ENCODE measurements around the gene HDAC9.

HDAC9 gene

GRCh38 chr7:18689551-18689950 lies 194.0 kb downstream of the HDAC9 start:
- Mint-ChIP-seq H3K36me3 (ENCODE audit: low read depth) (no peaks in the 10 kb centered on the region), H3K27ac (no peak overlapping the region), H3K9me3 (no peaks in the 10 kb centered on the region), H3K4me3 (no peak overlapping the region), H3K4me1 (peaks cover 2% of the 10 kb centered on the region), H3K27me3 (no peaks in the 10 kb centered on the region)
- DNase-seq: no peak
- ATAC-seq: no peak

- no peak overlapping the region for H3K27ac Mint-ChIP-seq
- H3K27me3 Mint-ChIP-seq: no peaks in the 10 kb centered on the region
- no peak for DNase-seq
- H3K36me3 Mint-ChIP-seq (ENCODE audit: low read depth): no peaks in the 10 kb centered on the region
- H3K9me3 Mint-ChIP-seq: no peaks in the 10 kb centered on the region
- no peak for ATAC-seq
- no peak overlapping the region for H3K4me3 Mint-ChIP-seq
- H3K4me1 Mint-ChIP-seq: no peaks in the 10 kb centered on the region
These were observed 197.9 kb downstream of the HDAC9 start for GRCh38 chr7:18693406-18693805.

DNA sequence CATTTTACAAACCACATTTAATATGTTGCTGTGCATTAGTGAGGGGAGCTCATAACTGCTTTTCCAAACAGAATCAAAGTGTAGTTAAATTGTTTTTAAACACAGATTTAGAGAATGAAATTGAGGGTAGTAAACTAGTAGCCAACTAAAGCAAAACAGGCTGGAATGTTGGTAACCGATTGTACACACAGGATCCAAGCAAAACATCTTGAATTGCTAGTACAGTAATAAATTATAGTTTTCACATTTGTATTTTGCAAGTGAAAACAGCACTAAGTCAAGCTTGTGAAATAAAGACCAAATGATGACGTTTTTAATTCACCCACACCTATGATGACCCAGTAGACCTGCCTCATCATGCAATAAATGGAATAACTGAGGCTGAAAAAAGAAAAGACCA lies 198.3 kb downstream of the HDAC9 start:
- Mint-ChIP-seq H3K27me3 (no peaks in the 10 kb centered on the region), H3K4me3 (no peak overlapping the region), H3K9me3 (no peaks in the 10 kb centered on the region), H3K4me1 (no peaks in the 10 kb centered on the region), H3K36me3 (ENCODE audit: low read depth) (no peaks in the 10 kb centered on the region), H3K27ac (no peak overlapping the region)
- DNase-seq: no peak
- no peak for ATAC-seq

DNA sequence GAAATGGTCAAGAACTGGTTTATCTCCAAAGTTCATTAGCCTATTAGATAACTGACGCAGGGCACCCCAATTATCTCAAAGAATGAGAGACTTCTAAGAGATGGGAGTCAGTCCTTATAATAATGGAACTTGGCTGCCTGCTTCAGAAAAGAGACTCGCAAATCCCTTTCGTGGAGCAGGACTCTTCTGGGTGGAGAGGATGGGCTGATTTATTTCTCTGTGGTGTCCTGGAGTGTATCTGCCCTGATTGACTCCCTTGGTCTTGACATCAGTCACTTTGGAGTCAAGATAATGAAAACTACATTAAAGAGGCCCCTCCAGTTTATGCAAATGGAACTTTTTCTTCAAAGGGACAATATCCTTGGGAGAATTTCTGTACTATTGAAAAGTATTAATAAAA lies 198.9 kb downstream of the HDAC9 start:
- no peaks in the 10 kb centered on the region for H3K9me3 Mint-ChIP-seq
- DNase-seq (no peak), ATAC-seq (no peak)
- no peak overlapping the region for H3K4me3 Mint-ChIP-seq
- H3K36me3 Mint-ChIP-seq (ENCODE audit: low read depth): no peaks in the 10 kb centered on the region
- no peak overlapping the region for H3K27ac Mint-ChIP-seq
- H3K4me1 Mint-ChIP-seq: no peaks in the 10 kb centered on the region
- no peaks in the 10 kb centered on the region for H3K27me3 Mint-ChIP-seq

DNA sequence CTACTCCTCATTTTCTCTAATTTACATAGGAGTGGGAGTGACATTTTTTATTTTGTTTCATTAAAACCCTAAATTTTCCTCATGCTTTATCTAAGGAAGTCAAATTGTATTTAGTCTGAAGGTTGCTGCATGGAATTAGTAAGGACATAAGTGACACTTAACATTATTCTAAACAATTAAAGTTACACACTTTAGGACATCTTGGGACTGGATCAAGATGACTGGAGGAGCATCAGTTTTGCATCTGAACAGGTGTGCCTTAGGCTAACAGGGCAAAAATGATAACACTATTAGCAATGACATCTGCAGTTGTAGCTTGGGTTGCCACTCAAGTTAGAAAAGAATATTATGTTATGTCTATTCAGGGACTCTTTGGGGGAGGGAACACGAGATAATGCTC lies 199.4 kb downstream of the HDAC9 start:
- no peaks in the 10 kb centered on the region for H3K36me3 Mint-ChIP-seq (ENCODE audit: low read depth)
- no peak for ATAC-seq
- no peak overlapping the region for H3K27ac Mint-ChIP-seq
- DNase-seq: no peak
- H3K4me3 Mint-ChIP-seq: no peak overlapping the region
- no peaks in the 10 kb centered on the region for H3K27me3 Mint-ChIP-seq
- H3K9me3 Mint-ChIP-seq: no peaks in the 10 kb centered on the region
- H3K4me1 Mint-ChIP-seq: no peaks in the 10 kb centered on the region

- ATAC-seq: no peak
- Mint-ChIP-seq H3K4me3 (no peak overlapping the region), H3K36me3 (ENCODE audit: low read depth) (no peaks in the 10 kb centered on the region), H3K27me3 (no peaks in the 10 kb centered on the region), H3K9me3 (no peaks in the 10 kb centered on the region), H3K4me1 (no peaks in the 10 kb centered on the region), H3K27ac (no peak overlapping the region)
- DNase-seq: no peak
These were observed 202.7 kb downstream of the HDAC9 start for GRCh38 chr7:18698258-18698734.

- H3K4me1 Mint-ChIP-seq: no peaks in the 10 kb centered on the region
- no peaks in the 10 kb centered on the region for H3K36me3 Mint-ChIP-seq (ENCODE audit: low read depth)
- no peak for ATAC-seq
- DNase-seq: no peak
- H3K27ac Mint-ChIP-seq: no peak overlapping the region
- H3K9me3 Mint-ChIP-seq: no peaks in the 10 kb centered on the region
- no peaks in the 10 kb centered on the region for H3K27me3 Mint-ChIP-seq
- H3K4me3 Mint-ChIP-seq: no peak overlapping the region
These were observed 204.6 kb downstream of the HDAC9 start for GRCh38 chr7:18700147-18700546.

DNA sequence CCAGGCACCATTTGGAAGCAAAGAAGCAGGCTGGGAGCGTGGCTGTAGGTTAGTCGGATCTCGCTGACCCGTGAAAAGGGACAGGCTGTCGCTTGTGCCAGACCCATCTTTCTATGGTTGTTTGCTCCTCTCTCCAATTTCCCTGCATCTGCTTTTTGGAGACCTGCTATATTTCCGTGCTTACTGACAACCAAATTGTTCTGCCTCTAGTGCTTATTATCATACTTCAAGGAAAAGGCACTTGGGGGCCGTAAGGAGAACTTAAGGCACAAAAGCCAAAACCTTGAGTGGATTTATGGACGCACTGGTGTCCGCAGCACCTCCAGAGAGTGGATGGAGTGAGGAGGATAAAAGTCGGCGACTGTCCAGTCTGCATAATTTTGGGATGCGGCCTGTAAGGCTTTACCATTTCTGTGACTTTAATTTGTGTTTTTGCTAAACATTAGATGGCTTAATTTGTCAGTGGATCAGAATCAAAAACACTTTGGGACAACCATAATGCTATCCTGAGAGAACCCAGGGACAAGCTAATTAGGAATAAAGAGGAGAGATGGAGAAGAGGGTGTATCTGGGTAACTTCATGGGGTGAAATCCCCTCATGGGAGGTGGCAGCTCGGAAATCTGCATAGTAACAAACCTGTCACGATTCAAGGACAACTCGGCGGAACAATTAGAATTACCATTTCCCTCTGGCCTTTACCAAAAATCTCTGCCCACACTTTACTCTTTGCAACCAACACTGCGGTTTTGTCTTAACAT lies 206.7 kb downstream of the HDAC9 start:
- no peaks in the 10 kb centered on the region for H3K9me3 Mint-ChIP-seq
- no peak overlapping the region for H3K27ac Mint-ChIP-seq
- ATAC-seq: no peak
- H3K4me3 Mint-ChIP-seq: no peak overlapping the region
- DNase-seq: no peak
- H3K36me3 Mint-ChIP-seq (ENCODE audit: low read depth): no peaks in the 10 kb centered on the region
- H3K27me3 Mint-ChIP-seq: no peaks in the 10 kb centered on the region
- H3K4me1 Mint-ChIP-seq: no peaks in the 10 kb centered on the region

DNA sequence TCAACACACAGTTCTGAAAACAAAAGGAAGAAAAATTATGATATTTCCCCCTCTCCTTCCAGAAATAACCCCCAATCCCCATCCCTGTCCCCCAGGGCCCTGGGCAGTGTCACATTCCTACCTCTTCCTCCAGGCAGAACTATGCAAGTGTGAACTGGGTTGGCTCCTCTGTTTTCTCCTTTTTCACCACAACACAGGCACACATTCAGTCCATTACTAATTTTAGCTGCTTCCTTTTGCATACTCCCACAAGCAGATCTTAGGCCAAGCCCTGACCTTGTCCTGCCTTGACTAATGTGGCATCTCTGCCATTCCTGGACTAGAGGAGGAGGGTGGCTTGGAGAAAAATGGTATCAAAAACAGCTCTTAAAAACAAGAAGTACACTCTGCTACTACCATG lies 208.1 kb downstream of the HDAC9 start:
- DNase-seq (no peak), ATAC-seq (no peak)
- Mint-ChIP-seq H3K27ac (no peak overlapping the region), H3K4me3 (no peak overlapping the region), H3K4me1 (no peaks in the 10 kb centered on the region), H3K9me3 (no peaks in the 10 kb centered on the region), H3K36me3 (ENCODE audit: low read depth) (no peaks in the 10 kb centered on the region), H3K27me3 (no peaks in the 10 kb centered on the region)

DNA sequence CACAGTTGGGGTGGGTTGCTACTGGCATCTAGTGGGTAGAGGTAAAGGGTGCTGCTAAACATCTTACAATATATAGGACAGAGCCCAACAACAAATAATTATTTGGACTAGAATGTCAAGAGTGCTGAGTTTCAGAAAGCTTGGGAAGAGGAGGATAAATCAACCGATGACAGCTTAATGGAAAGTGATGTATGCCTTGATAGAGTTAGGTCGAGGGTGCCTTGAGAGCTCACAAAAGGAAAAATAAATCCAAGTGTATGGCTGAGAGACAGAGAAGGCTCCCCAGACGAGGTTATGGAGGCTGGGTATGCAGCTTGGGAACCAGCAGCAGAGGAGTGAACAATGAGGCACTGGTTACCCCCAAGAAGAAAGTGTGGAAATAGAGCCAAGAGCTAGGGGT lies 211.1 kb downstream of the HDAC9 start:
- DNase-seq (no peak), ATAC-seq (no peak)
- no peaks in the 10 kb centered on the region for H3K4me1 Mint-ChIP-seq
- H3K9me3 Mint-ChIP-seq: no peaks in the 10 kb centered on the region
- H3K4me3 Mint-ChIP-seq: no peak overlapping the region
- no peaks in the 10 kb centered on the region for H3K27me3 Mint-ChIP-seq
- H3K27ac Mint-ChIP-seq: no peak overlapping the region
- no peaks in the 10 kb centered on the region for H3K36me3 Mint-ChIP-seq (ENCODE audit: low read depth)

DNA sequence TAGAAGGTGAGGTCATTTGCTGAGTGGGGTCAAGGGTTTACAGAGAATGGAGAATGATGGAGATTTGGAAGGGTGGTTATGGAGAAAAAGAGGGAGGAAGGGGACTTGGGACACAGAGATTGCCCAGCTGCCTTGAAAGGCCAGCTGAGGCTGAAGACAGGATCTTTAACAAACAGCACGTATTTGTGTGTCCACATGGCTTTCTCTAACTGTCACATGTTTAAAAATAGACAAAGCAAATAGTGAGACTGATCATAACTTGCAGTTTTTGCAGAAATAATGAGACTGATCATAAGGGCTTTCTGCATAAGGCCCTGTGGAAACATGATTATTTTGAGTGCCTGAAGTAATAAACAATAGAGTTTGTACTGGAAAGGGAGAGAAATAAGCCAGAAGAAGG lies 212.7 kb downstream of the HDAC9 start:
- Mint-ChIP-seq H3K4me3 (no peak overlapping the region), H3K9me3 (no peaks in the 10 kb centered on the region), H3K27me3 (no peaks in the 10 kb centered on the region), H3K36me3 (ENCODE audit: low read depth) (no peaks in the 10 kb centered on the region), H3K27ac (no peak overlapping the region), H3K4me1 (no peaks in the 10 kb centered on the region)
- ATAC-seq: no peak
- DNase-seq: no peak

GRCh38 chr7:18715988-18716387 lies 220.4 kb downstream of the HDAC9 start:
- Mint-ChIP-seq H3K36me3 (ENCODE audit: low read depth) (no peaks in the 10 kb centered on the region), H3K9me3 (no peaks in the 10 kb centered on the region), H3K27me3 (no peaks in the 10 kb centered on the region), H3K27ac (no peak overlapping the region), H3K4me3 (no peak overlapping the region), H3K4me1 (no peaks in the 10 kb centered on the region)
- ATAC-seq (no peak), DNase-seq (no peak)

GRCh38 chr7:18721429-18721828 lies 225.9 kb downstream of the HDAC9 start:
- Mint-ChIP-seq H3K9me3 (no peaks in the 10 kb centered on the region), H3K4me3 (no peak overlapping the region), H3K4me1 (no peaks in the 10 kb centered on the region), H3K27me3 (no peaks in the 10 kb centered on the region), H3K27ac (no peak overlapping the region), H3K36me3 (ENCODE audit: low read depth) (no peaks in the 10 kb centered on the region)
- ATAC-seq (no peak), DNase-seq (no peak)

GRCh38 chr7:18724318-18724717 lies 228.8 kb downstream of the HDAC9 start:
- no peaks in the 10 kb centered on the region for H3K4me1 Mint-ChIP-seq
- H3K4me3 Mint-ChIP-seq: no peak overlapping the region
- no peaks in the 10 kb centered on the region for H3K27me3 Mint-ChIP-seq
- ATAC-seq (no peak), DNase-seq (no peak)
- H3K36me3 Mint-ChIP-seq (ENCODE audit: low read depth): no peaks in the 10 kb centered on the region
- no peak overlapping the region for H3K27ac Mint-ChIP-seq
- H3K9me3 Mint-ChIP-seq: peaks cover 7% of the 10 kb centered on the region

- DNase-seq (no peak), ATAC-seq (no peak)
- Mint-ChIP-seq H3K4me1 (no peaks in the 10 kb centered on the region), H3K4me3 (no peak overlapping the region), H3K36me3 (ENCODE audit: low read depth) (no peaks in the 10 kb centered on the region), H3K27ac (no peak overlapping the region), H3K27me3 (no peaks in the 10 kb centered on the region), H3K9me3 (peaks cover 7% of the 10 kb centered on the region)
These were observed 231.7 kb downstream of the HDAC9 start for GRCh38 chr7:18727115-18727870.

Data from activated naive CD8-positive, alpha-beta T cell treated with anti-CD3 and anti-CD28 coated beads, Interleukin-2, amount 50 U/mL, for 24 hours (primary cell).